ENCODE results near the gene NELL1. TPM values are rescaled to one million over a fixed set of nuclear protein-coding genes. Genes with fewer than 3 reads are reported as not detected.

NELL1 gene
- total and polyA plus RNA-seq, 2 experiments from 2014 or later = 1.6 TPM; not detected in 1

- DNase-seq (ENCODE audit: low spot score) (no peak), ATAC-seq (no peak)
- no peaks in the 10 kb centered on the region for H3K4me1 ChIP-seq (ENCODE audit: insufficient read depth)
- Mint-ChIP-seq H3K9me3 (no peaks in the 10 kb centered on the region), H3K4me3 (no peak overlapping the region), H3K4me1 (peaks cover 6% of the 10 kb centered on the region; the same call in 2 of the 3 replicates), H3K27me3 (ENCODE audit: insufficient read depth, low read depth, poor library complexity) (no peaks in the 10 kb centered on the region), H3K36me3 (ENCODE audit: low read depth) (no peaks in the 10 kb centered on the region), H3K27ac (no peak overlapping the region)
- TF ChIP-seq EZH2 (IDR thresholded peaks at IDR 0.05; ENCODE audit: low read depth, unreplicated experiment) (no peak), ZNF114 (CRISPR knock-in tag; IDR thresholded peaks at IDR 0.05) (no peak), POLR2AphosphoS5 (IDR thresholded peaks at IDR 0.05; ENCODE audit: low read depth) (no peak), NANOG (IDR thresholded peaks at IDR 0.05; ENCODE audit: borderline replicate concordance) (no peak), EZH2phosphoT487 (IDR thresholded peaks at IDR 0.05; ENCODE audit: unreplicated experiment) (no peak)
- TF ChIP-seq, protein P1, sequence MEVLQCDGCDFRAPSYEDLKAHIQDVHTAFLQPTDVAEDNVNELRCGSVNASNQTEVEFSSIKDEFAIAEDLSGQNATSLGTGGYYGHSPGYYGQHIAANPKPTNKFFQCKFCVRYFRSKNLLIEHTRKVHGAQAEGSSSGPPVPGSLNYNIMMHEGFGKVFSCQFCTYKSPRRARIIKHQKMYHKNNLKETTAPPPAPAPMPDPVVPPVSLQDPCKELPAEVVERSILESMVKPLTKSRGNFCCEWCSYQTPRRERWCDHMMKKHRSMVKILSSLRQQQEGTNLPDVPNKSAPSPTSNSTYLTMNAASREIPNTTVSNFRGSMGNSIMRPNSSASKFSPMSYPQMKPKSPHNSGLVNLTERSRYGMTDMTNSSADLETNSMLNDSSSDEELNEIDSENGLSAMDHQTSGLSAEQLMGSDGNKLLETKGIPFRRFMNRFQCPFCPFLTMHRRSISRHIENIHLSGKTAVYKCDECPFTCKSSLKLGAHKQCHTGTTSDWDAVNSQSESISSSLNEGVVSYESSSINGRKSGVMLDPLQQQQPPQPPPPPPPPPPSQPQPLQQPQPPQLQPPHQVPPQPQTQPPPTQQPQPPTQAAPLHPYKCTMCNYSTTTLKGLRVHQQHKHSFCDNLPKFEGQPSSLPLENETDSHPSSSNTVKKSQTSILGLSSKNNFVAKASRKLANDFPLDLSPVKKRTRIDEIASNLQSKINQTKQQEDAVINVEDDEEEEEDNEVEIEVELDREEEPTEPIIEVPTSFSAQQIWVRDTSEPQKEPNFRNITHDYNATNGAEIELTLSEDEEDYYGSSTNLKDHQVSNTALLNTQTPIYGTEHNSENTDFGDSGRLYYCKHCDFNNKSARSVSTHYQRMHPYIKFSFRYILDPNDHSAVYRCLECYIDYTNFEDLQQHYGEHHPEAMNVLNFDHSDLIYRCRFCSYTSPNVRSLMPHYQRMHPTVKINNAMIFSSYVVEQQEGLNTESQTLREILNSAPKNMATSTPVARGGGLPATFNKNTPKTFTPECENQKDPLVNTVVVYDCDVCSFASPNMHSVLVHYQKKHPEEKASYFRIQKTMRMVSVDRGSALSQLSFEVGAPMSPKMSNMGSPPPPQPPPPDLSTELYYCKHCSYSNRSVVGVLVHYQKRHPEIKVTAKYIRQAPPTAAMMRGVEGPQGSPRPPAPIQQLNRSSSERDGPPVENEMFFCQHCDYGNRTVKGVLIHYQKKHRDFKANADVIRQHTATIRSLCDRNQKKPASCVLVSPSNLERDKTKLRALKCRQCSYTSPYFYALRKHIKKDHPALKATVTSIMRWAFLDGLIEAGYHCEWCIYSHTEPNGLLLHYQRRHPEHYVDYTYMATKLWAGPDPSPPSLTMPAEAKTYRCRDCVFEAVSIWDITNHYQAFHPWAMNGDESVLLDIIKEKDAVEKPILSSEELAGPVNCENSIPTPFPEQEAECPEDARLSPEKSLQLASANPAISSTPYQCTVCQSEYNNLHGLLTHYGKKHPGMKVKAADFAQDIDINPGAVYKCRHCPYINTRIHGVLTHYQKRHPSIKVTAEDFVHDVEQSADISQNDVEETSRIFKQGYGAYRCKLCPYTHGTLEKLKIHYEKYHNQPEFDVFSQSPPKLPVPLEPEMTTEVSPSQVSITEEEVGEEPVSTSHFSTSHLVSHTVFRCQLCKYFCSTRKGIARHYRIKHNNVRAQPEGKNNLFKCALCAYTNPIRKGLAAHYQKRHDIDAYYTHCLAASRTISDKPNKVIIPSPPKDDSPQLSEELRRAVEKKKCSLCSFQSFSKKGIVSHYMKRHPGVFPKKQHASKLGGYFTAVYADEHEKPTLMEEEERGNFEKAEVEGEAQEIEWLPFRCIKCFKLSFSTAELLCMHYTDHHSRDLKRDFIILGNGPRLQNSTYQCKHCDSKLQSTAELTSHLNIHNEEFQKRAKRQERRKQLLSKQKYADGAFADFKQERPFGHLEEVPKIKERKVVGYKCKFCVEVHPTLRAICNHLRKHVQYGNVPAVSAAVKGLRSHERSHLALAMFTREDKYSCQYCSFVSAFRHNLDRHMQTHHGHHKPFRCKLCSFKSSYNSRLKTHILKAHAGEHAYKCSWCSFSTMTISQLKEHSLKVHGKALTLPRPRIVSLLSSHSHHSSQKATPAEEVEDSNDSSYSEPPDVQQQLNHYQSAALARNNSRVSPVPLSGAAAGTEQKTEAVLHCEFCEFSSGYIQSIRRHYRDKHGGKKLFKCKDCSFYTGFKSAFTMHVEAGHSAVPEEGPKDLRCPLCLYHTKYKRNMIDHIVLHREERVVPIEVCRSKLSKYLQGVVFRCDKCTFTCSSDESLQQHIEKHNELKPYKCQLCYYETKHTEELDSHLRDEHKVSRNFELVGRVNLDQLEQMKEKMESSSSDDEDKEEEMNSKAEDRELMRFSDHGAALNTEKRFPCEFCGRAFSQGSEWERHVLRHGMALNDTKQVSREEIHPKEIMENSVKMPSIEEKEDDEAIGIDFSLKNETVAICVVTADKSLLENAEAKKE (CRISPR knock-in tag; IDR thresholded peaks at IDR 0.05) = no peak
- TF ChIP-seq, protein P2, sequence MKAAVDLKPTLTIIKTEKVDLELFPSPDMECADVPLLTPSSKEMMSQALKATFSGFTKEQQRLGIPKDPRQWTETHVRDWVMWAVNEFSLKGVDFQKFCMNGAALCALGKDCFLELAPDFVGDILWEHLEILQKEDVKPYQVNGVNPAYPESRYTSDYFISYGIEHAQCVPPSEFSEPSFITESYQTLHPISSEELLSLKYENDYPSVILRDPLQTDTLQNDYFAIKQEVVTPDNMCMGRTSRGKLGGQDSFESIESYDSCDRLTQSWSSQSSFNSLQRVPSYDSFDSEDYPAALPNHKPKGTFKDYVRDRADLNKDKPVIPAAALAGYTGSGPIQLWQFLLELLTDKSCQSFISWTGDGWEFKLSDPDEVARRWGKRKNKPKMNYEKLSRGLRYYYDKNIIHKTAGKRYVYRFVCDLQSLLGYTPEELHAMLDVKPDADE (IDR thresholded peaks at IDR 0.05) = no peak
- TF ChIP-seq, protein P3, sequence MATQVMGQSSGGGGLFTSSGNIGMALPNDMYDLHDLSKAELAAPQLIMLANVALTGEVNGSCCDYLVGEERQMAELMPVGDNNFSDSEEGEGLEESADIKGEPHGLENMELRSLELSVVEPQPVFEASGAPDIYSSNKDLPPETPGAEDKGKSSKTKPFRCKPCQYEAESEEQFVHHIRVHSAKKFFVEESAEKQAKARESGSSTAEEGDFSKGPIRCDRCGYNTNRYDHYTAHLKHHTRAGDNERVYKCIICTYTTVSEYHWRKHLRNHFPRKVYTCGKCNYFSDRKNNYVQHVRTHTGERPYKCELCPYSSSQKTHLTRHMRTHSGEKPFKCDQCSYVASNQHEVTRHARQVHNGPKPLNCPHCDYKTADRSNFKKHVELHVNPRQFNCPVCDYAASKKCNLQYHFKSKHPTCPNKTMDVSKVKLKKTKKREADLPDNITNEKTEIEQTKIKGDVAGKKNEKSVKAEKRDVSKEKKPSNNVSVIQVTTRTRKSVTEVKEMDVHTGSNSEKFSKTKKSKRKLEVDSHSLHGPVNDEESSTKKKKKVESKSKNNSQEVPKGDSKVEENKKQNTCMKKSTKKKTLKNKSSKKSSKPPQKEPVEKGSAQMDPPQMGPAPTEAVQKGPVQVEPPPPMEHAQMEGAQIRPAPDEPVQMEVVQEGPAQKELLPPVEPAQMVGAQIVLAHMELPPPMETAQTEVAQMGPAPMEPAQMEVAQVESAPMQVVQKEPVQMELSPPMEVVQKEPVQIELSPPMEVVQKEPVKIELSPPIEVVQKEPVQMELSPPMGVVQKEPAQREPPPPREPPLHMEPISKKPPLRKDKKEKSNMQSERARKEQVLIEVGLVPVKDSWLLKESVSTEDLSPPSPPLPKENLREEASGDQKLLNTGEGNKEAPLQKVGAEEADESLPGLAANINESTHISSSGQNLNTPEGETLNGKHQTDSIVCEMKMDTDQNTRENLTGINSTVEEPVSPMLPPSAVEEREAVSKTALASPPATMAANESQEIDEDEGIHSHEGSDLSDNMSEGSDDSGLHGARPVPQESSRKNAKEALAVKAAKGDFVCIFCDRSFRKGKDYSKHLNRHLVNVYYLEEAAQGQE (IDR thresholded peaks at IDR 0.05; ENCODE audit: unreplicated experiment) = no peak
- no peaks in the 10 kb centered on the region for H3F3A ChIP-seq (replicated peaks; ENCODE audit: low read depth)
- no peak overlapping the region for H3K4me3 ChIP-seq
- H3K79me2 ChIP-seq (replicated peaks; ENCODE audit: insufficient read depth) = no peaks in the 10 kb centered on the region
- no peaks in the 10 kb centered on the region for H4K20me1 ChIP-seq (replicated peaks; ENCODE audit: insufficient read depth)
- H3K27ac ChIP-seq (ENCODE audit: low read depth) = no peak overlapping the region
- H3K36me3 ChIP-seq (ENCODE audit: insufficient read depth) = no peaks in the 10 kb centered on the region
- H3K4me2 ChIP-seq = no peak overlapping the region
- no peaks in the 10 kb centered on the region; the same call in 1 of the 2 replicates for H3K9me2 ChIP-seq (ENCODE audit: insufficient read depth)
- no peaks in the 10 kb centered on the region for H3K27me3 ChIP-seq (ENCODE audit: insufficient read depth)
- H2AFZ ChIP-seq = no peak overlapping the region
Measured at GRCh38 chr11:21410513-21410912, 741.1 kb downstream of the NELL1 start.

Measured in GM23338 (cell line).